ENCODE measurements around the gene CDCP1.

DNA sequence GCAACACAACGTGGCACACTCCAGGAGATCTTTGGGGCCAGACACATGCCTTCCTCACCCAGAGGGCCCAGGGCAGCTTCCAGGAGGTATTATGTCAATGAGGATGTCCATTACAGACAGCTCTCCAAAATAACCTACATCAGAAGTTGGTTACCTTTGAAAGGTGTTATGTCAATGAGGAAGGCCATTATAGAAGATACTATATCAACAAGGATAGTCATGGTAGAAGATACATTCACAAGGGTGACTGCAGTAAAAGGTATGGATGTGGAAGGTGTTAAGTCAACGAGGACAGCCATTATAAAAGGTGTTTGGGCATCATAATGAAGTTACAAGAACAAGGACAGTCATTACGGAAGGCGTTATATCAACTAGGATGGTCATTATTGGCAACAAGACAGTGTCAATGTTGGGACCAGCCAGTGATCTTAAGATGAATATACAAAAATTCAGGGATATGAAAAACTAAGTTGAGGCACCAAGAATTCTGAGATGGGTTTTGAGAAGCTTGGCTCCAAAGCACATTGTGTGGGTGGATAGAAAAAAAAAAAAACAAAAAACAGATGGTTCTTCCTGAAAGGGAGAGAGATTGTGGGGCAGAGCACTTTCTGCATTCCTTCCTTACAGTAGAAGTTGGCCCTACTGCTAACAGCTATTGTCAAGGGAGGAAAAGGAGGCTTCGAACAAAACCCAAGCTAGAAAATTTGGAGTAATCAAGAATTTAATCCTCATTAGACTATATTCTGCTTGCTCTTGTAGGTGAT is 11.2 kb downstream of the CDCP1 start:
- TF ChIP-seq, protein P1, sequence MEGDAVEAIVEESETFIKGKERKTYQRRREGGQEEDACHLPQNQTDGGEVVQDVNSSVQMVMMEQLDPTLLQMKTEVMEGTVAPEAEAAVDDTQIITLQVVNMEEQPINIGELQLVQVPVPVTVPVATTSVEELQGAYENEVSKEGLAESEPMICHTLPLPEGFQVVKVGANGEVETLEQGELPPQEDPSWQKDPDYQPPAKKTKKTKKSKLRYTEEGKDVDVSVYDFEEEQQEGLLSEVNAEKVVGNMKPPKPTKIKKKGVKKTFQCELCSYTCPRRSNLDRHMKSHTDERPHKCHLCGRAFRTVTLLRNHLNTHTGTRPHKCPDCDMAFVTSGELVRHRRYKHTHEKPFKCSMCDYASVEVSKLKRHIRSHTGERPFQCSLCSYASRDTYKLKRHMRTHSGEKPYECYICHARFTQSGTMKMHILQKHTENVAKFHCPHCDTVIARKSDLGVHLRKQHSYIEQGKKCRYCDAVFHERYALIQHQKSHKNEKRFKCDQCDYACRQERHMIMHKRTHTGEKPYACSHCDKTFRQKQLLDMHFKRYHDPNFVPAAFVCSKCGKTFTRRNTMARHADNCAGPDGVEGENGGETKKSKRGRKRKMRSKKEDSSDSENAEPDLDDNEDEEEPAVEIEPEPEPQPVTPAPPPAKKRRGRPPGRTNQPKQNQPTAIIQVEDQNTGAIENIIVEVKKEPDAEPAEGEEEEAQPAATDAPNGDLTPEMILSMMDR (IDR thresholded peaks at IDR 0.05; ENCODE audit: insufficient read depth, low read length, poor library complexity, severe bottlenecking), result no peak
- TF ChIP-seq EZH2phosphoT487 (conservative IDR thresholded peaks at IDR 0.05; ENCODE audit: low read length), result no peak
